HG02938 (cell line): Measurements from ENCODE around the gene IQSEC1.

Experiments
- ATAC-seq: cut with Tn5 transposase; IDR thresholded peaks from one replicate; pipeline ENCODE4 v1.9.1; 2021; ENCODE audit warnings: mild to moderate bottlenecking, moderate library complexity; ENCODE audit not compliant: unreplicated experiment

IQSEC1 gene

GRCh38 chr3:13073326-13074005 is at the start of gene IQSEC1:
TSS of gene IQSEC1 (minus strand) at chr3:13073429. CDS start at chr3:13073014, 415 bp downstream.
- ATAC-seq: peak; percentile 45

GRCh38 chr3:13122081-13123012 is 49.1 kb upstream of the IQSEC1 start:
- no peak for ATAC-seq

- ATAC-seq: no peak
Measured at GRCh38 chr3:13121553-13122001, 48.3 kb upstream of the IQSEC1 start.

GRCh38 chr3:13120928-13121552 is 47.8 kb upstream of the IQSEC1 start:
- no peak for ATAC-seq

GRCh38 chr3:13120289-13120927 is 47.2 kb upstream of the IQSEC1 start:
- ATAC-seq: no peak

- no peak for ATAC-seq
Measured at GRCh38 chr3:13119471-13120220, 46.4 kb upstream of the IQSEC1 start.

- no peak for ATAC-seq
Measured at GRCh38 chr3:13116426-13116825, 43.2 kb upstream of the IQSEC1 start.

- no peak for ATAC-seq
Measured at GRCh38 chr3:13115991-13116390, 42.8 kb upstream of the IQSEC1 start.

GRCh38 chr3:13115576-13115910 is 42.3 kb upstream of the IQSEC1 start:
- ATAC-seq: no peak

- no peak for ATAC-seq
Measured at GRCh38 chr3:13114811-13115575, 41.8 kb upstream of the IQSEC1 start.

GRCh38 chr3:13113346-13114330 is 40.4 kb upstream of the IQSEC1 start:
- ATAC-seq: no peak

- ATAC-seq: no peak
Measured at GRCh38 chr3:13112521-13113345, 39.5 kb upstream of the IQSEC1 start.

- ATAC-seq: no peak
Measured at GRCh38 chr3:13111873-13112520, 38.8 kb upstream of the IQSEC1 start.

- no peak for ATAC-seq
Measured at GRCh38 chr3:13111173-13111872, 38.1 kb upstream of the IQSEC1 start.

- ATAC-seq: peak; percentile 74
Measured at GRCh38 chr3:13110678-13111116, 37.5 kb upstream of the IQSEC1 start.

GRCh38 chr3:13109516-13109915 is 36.3 kb upstream of the IQSEC1 start:
- no peak for ATAC-seq
